DND-41 (cell line): ENCODE data around the gene ZNF697.

Source experiments
- EZH2 ChIP-seq: IDR thresholded peaks from 3 replicates; pipeline ENCODE4 v1.6.1; 2012; ENCODE audit warnings: borderline replicate concordance, low read depth, mild to moderate bottlenecking, moderate library complexity, low read length, inconsistent platforms; ENCODE audit not compliant: severe bottlenecking
- TF ChIP-seq, protein P1 (sequence below): IDR thresholded peaks from 2 replicates; pipeline ENCODE4 v1.5.1; 2012; ENCODE audit warnings: borderline replicate concordance, low read length, moderate library complexity, mild to moderate bottlenecking; ENCODE audit not compliant: poor library complexity, severe bottlenecking; ENCODE audit errors: extremely low read depth

DNA sequence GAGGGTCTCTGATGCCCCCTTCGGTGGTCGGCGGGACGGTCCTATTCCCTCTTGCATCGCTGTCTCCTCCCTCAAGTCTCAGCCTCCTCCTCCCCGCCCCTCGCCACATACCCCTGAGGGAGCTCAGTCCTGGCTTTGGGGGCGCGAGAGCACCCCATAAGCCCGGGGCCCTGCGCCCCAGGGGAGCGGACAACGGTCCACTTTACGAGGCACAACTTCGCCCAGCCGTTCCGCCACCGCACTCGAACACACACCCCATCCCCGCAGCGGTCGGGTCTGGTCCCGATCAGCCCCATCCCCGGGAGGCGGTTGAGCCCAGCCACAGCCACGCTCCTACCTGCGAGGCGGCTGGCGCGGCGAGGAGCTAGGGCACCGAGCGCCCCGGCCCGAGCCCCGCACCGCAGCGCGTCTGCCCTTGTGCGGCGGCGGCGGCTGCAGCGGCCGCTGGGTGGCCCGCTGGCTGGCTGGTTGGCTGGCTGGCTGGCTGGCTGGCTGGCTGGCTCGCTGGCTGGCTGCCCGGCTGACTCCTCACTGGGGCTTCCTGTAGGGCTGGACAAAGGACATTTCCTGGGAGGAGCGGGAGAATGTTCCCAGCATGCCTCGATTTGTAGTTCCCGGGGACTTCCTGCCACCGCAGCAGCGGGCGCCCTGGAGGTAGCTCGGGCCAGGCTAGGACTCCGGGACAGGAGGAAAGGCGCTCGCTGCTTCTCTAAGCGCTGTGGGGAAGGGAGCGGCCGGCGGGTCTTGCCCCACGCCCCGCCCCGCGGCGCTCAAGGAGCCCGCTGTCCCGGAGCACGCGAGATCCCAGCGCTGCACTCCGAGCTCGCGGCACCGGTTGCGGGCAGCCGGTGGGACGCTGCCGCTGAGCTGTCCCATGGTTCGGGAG, at the start of gene ZNF697:
- no peak for TF ChIP-seq EZH2
- TF ChIP-seq, protein P1, sequence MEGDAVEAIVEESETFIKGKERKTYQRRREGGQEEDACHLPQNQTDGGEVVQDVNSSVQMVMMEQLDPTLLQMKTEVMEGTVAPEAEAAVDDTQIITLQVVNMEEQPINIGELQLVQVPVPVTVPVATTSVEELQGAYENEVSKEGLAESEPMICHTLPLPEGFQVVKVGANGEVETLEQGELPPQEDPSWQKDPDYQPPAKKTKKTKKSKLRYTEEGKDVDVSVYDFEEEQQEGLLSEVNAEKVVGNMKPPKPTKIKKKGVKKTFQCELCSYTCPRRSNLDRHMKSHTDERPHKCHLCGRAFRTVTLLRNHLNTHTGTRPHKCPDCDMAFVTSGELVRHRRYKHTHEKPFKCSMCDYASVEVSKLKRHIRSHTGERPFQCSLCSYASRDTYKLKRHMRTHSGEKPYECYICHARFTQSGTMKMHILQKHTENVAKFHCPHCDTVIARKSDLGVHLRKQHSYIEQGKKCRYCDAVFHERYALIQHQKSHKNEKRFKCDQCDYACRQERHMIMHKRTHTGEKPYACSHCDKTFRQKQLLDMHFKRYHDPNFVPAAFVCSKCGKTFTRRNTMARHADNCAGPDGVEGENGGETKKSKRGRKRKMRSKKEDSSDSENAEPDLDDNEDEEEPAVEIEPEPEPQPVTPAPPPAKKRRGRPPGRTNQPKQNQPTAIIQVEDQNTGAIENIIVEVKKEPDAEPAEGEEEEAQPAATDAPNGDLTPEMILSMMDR = no peak
